HepG2 (cell line): Measurements from ENCODE around the gene GTF2B. TPM values are rescaled to one million over a fixed set of nuclear protein-coding genes. Genes with fewer than 3 reads are reported as not detected.

Experiments used
- ATM ChIP-seq: fragments of 450-650 bp; IDR thresholded peaks from 2 replicates; pipeline ENCODE4 v1.7.1; 2017; ENCODE audit warnings: mild to moderate bottlenecking, borderline replicate concordance
- CHD4 ChIP-seq: fragments of 200-600 bp; sonication (generic); IDR thresholded peaks from 2 replicates; pipeline ENCODE4 v1.7.0; 2017; ENCODE audit warnings: mild to moderate bottlenecking, low read length, borderline replicate concordance
- DMAP1 ChIP-seq: IDR thresholded peaks from 2 replicates; pipeline ENCODE4 v1.6.1; 2016
- FOXP1 ChIP-seq, 2 experiments: fragments of 450-650 bp in 1 of 2; IDR thresholded peaks; 2 replicates each; pipeline ENCODE4 v1.6.1; 2017 to 2018; ENCODE audit warnings: antibody characterized with exemption in 1 of 2
- GPBP1L1 ChIP-seq: sonication (generic); formaldehyde crosslinking; IDR thresholded peaks from 2 replicates; pipeline ENCODE4 v1.5.0; 2020; ENCODE audit warnings: mild to moderate bottlenecking, missing genetic modification reagents
- HDAC2 ChIP-seq: sonication (generic); formaldehyde crosslinking; IDR thresholded peaks from 2 replicates; pipeline ENCODE4 v1.4.0; 2020; ENCODE audit warnings: missing genetic modification reagents
- HHEX ChIP-seq: IDR thresholded peaks from 2 replicates; pipeline ENCODE4 v1.6.1; 2016; ENCODE audit warnings: control low read depth
- JDP2 ChIP-seq: sonication (generic); formaldehyde crosslinking; IDR thresholded peaks from 2 replicates; pipeline ENCODE4 v1.8.1; 2022; ENCODE audit warnings: missing genetic modification reagents, borderline replicate concordance
- KDM3A ChIP-seq: IDR thresholded peaks from 2 replicates; pipeline ENCODE4 v1.6.1; 2018; ENCODE audit warnings: low read depth, missing compliant biosample characterization
- KDM6A ChIP-seq: IDR thresholded peaks from 2 replicates; pipeline ENCODE4 v1.6.1; 2016; ENCODE audit warnings: low read depth
- MAZ ChIP-seq, 2 experiments: sonication (generic) in 1 of 2; formaldehyde crosslinking in 1 of 2; IDR thresholded peaks; 2 replicates each; pipeline versions ENCODE4 v1.5.0 to v1.6.1; 2012 to 2020; ENCODE audit warnings: low read depth in 2 of 2, mild to moderate bottlenecking in 2 of 2, borderline replicate concordance in 1 of 2, improper control_type of control experiment in 1 of 2, low read length in 1 of 2, missing genetic modification reagents in 1 of 2, moderate library complexity in 1 of 2
- RAD51 ChIP-seq: fragments of 450-650 bp; IDR thresholded peaks from 2 replicates; pipeline ENCODE4 v1.6.1; 2016; ENCODE audit warnings: borderline replicate concordance
- SP140L ChIP-seq: sonication (generic); formaldehyde crosslinking; IDR thresholded peaks from 2 replicates; pipeline ENCODE4 v1.4.0; 2020; ENCODE audit warnings: missing genetic modification reagents, borderline replicate concordance
- SP4 ChIP-seq: sonication (generic); formaldehyde crosslinking; IDR thresholded peaks from 2 replicates; pipeline ENCODE4 v1.8.1; 2023; ENCODE audit warnings: mild to moderate bottlenecking, missing genetic modification reagents
- STAG1 ChIP-seq: sonication (generic); formaldehyde crosslinking; IDR thresholded peaks from 2 replicates; pipeline ENCODE4 v1.4.0; 2020; ENCODE audit warnings: missing genetic modification reagents
- TARDBP ChIP-seq: sonication (generic); formaldehyde crosslinking; IDR thresholded peaks from 2 replicates; pipeline ENCODE4 v1.8.0; 2022; ENCODE audit warnings: mild to moderate bottlenecking, missing genetic modification reagents
- TFDP2 ChIP-seq: sonication (generic); formaldehyde crosslinking; IDR thresholded peaks from 2 replicates; pipeline ENCODE4 v1.4.0; 2020; ENCODE audit warnings: missing genetic modification reagents
- ZFP90 ChIP-seq: sonication (generic); formaldehyde crosslinking; IDR thresholded peaks from 2 replicates; pipeline ENCODE4 v1.8.0; 2022; ENCODE audit warnings: missing genetic modification reagents, mild to moderate bottlenecking, inconsistent platforms, borderline replicate concordance
- ZNF225 ChIP-seq: sonication (generic); formaldehyde crosslinking; IDR thresholded peaks from 2 replicates; pipeline ENCODE4 v1.4.0; 2020; ENCODE audit warnings: mild to moderate bottlenecking, missing genetic modification reagents
- ZNF30 ChIP-seq: sonication (generic); formaldehyde crosslinking; IDR thresholded peaks from 2 replicates; pipeline ENCODE4 v1.5.0; 2020; ENCODE audit warnings: mild to moderate bottlenecking, missing genetic modification reagents
- ZNF576 ChIP-seq: sonication (generic); formaldehyde crosslinking; IDR thresholded peaks from 2 replicates; pipeline ENCODE4 v1.4.0; 2020; ENCODE audit warnings: mild to moderate bottlenecking, missing genetic modification reagents
- ZNF589 ChIP-seq: sonication (generic); formaldehyde crosslinking; conservative IDR thresholded peaks from 2 replicates; pipeline ENCODE4 v1.8.0; 2022; ENCODE audit warnings: mild to moderate bottlenecking, moderate library complexity, missing genetic modification reagents
- ZNF7 ChIP-seq: IDR thresholded peaks from 2 replicates; pipeline ENCODE4 v1.6.1; 2016; ENCODE audit warnings: missing biosample characterization, missing genetic modification reagents
- ZSCAN20 ChIP-seq: sonication (generic); formaldehyde crosslinking; IDR thresholded peaks from 2 replicates; pipeline ENCODE4 v1.4.0; 2020; ENCODE audit warnings: missing genetic modification reagents, mild to moderate bottlenecking, borderline replicate concordance
- ZSCAN29 ChIP-seq: sonication (generic); formaldehyde crosslinking; conservative IDR thresholded peaks from 2 replicates; pipeline ENCODE4 v1.4.0; 2020; ENCODE audit warnings: mild to moderate bottlenecking, missing genetic modification reagents
- ZXDC ChIP-seq: sonication (generic); formaldehyde crosslinking; IDR thresholded peaks from 2 replicates; pipeline ENCODE4 v1.5.0; 2020; ENCODE audit warnings: mild to moderate bottlenecking, missing genetic modification reagents
- polyA plus RNA-seq, 8 experiments: library from polyadenylated mRNA; depleted of rRNA in 3 of 8; stranded (reverse) in 7 of 8; unstranded in 1 of 8; fragments of >200 nt; fragmentation: Illumina TruSeq in 4 of 8; extraction: Trizol in 4 of 8; gene quantifications; 2 replicates each; pipeline versions ENCODE4 v1.2.1 to v1.2.3, GENCODE V29; 2011 to 2016; ENCODE audit warnings: low read depth in 4 of 8, missing spikeins in 1 of 8, mixed read lengths in 1 of 8; ENCODE audit not compliant: insufficient read depth in 1 of 8
- total RNA-seq, 5 experiments: library from RNA; depleted of rRNA; stranded (reverse); fragments of >200 nt; fragmentation: Illumina TruSeq; extraction: Trizol; gene quantifications; 2 replicates each; pipeline ENCODE4 v1.2.3, GENCODE V29; 2016; ENCODE audit warnings: low read depth in 1 of 5

GTF2B gene
- total and polyA plus RNA-seq, 2 of the 13 experiments (the other 11 are each of a cell fraction or from before 2014, with no cell fraction given): 31.5 to 43.4 TPM

- 0 out of 2 replicates have a peak, but pooled peaks have one; percentile 61 for TF ChIP-seq KDM3A (CRISPR knock-in tag)
- TF ChIP-seq ZFP90 (CRISPR knock-in tag): no peak; the same call in 1 of the 2 replicates
- peak; percentile 86 for TF ChIP-seq ZSCAN29
- TF ChIP-seq TARDBP (CRISPR knock-in tag): peak; percentile 92
- TF ChIP-seq ZNF30: no peak
- no peak for TF ChIP-seq CHD4
- no peak for TF ChIP-seq ATM
- no peak; the same call in 1 of the 2 replicates for TF ChIP-seq STAG1
- no peak for TF ChIP-seq JDP2 (CRISPR knock-in tag)
- TF ChIP-seq SP4: peak; percentile 55
- TF ChIP-seq ZNF576 (CRISPR knock-in tag): no peak
- no peak for TF ChIP-seq GPBP1L1 (CRISPR knock-in tag)
- TF ChIP-seq RAD51: peak; percentile 44; the same call in 1 of the 2 replicates
- TF ChIP-seq DMAP1 (CRISPR knock-in tag): peak; percentile 77; the same call in 1 of the 2 replicates
- peak; percentile 82 for TF ChIP-seq HDAC2 (CRISPR knock-in tag)
- no peak for TF ChIP-seq ZNF589 (CRISPR knock-in tag)
- peak; percentile 80 for TF ChIP-seq ZNF225 (CRISPR knock-in tag)
- no peak; the same call in 1 of the 2 replicates for TF ChIP-seq SP140L
- no peak for TF ChIP-seq MAZ (IDR thresholded peaks at IDR 0.05; ENCODE audit: borderline replicate concordance, low read depth, low read length)
- TF ChIP-seq MAZ (CRISPR knock-in tag; IDR thresholded peaks at IDR 0.05; ENCODE audit: low read depth): peak; percentile 52; the same call in 1 of the 2 replicates
- no peak for TF ChIP-seq KDM6A (CRISPR knock-in tag)
- TF ChIP-seq ZSCAN20 (CRISPR knock-in tag): no peak
- no peak for TF ChIP-seq FOXP1 (IDR thresholded peaks at IDR 0.05)
- TF ChIP-seq FOXP1 (CRISPR knock-in tag; IDR thresholded peaks at IDR 0.05): 0 out of 2 replicates have a peak, but pooled peaks have one; percentile 23
- TF ChIP-seq ZXDC (CRISPR knock-in tag): peak; percentile 70; the same call in 1 of the 2 replicates
- no peak for TF ChIP-seq ZNF7 (CRISPR knock-in tag)
- no peak for TF ChIP-seq HHEX
- peak; percentile 31; the same call in 1 of the 2 replicates for TF ChIP-seq TFDP2
Observed at GRCh38 chr1:88891318-88891950, at the start of gene GTF2B (continued).
